ENCODE results near the gene CLIP2.
"Not testable (repeated sequence)": the region's sequence is repeated elsewhere in the genome, so short reads cannot be mapped to it uniquely, and the experiment has no call there.

The CLIP2 gene

DNA sequence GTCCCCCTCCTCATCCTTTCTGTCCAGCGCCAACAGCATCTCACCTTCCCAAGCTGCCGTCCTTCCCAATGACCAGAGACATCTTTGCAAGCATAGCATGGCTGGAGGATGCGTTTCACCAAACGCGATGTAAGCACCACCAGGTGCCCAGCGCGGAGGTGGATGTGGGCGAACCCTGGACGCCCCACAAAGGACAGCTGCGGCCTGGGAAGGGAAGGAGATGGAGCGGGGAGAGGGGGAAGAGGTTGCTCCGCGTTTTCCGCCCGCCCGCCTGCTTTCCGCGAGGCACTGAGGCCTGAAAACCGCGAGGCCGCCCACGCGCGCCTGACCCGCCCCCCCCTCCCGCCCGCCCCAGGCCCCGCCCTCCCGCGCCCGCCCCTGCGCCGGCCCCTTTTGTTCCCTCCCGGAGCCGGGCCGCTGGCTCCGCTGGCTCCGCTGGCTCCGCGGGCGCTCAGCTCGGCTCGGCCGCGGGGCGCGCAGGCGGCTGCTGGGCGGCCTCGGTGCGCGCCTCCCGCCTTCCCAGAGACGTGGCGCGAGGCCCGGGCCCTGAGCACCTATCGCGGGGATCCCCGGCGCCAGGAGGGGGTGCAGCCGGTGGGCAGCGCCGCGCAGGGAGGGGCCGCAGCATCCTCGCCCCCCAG lies at the start of gene CLIP2:
Gene CLIP2 (plus strand): TSS at position 390 of the 641 bp plus-strand sequence. CDS start 28,140 bp downstream, outside the sequence.
- peak; percentile 94 for DNase-seq (ENCODE audit: low spot score)

DNA sequence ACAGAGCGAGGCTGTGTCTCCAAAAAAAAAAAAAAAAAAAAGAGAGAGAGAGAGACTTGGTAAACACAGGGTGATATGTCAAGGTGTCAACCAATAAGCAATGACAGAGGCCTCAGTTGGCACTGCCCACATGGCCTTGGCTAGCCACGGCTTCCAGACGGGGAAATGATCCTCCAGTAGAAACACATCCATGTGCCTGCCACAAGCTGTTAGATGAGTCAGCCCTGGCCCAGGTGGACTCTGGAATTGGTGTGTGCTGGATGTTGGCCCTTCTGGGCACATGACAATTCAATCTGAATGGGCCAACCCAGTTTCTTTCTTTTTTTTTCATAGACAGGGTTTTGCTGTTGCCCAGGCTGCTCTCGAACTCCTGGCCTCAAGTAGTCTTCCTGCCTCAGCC lies 48.7 kb upstream of the CLIP2 start:
- no peak for DNase-seq (ENCODE audit: low spot score)

DNA sequence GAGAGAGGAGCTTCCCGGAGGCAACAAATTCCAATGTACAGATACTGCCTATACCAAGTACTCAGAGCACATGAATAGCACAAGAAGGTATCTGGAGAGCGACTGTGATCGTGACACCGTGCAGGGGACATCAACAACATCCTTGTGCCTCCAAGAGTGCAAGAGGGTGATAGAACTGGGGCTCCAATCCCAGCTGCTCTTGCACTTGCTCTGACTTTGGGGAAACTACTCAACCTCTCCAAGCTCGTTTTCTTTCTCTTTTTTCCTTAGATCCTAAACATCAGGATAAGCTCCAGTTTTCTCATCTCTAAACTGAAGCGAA lies 47.1 kb upstream of the CLIP2 start:
- no peak for DNase-seq (ENCODE audit: low spot score)

DNA sequence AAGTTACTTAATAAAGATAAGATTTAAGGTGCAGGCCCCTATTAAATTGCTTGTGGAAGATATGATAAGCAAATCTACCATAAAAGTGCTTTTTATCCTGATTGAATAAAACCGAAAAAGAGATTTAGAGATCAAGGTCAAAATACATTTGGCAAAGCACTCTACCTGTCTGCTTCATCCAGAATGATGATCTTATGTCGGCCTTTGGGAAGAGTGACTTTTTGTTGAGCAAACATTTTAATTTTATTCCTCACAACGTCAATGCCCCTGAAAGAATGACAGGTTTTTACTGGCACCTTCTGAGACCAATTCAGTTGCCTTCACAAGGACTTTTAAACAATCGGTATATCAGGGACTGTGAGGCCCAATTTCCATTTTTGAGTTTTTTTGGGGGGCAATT lies 42.7 kb upstream of the CLIP2 start:
- no peak for DNase-seq (ENCODE audit: low spot score)

DNA sequence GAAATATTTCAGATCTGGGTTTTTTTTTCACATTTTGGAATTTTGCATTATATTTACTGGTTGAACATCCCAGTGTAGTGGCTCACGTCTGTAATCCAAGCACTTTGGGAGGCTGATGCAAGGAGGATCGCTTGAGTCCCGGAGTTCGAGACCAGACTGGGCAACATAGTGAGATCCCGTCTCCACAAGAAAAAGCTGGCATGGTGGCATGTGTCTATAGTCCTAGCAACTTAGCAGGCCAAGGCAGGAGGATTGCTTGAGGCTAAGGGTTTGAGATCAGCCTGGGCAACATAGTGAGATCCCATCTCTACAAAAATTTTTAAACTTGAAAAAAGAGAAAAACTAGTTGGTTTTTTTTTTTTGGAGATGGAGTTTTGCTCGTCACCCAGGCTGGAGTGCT lies 41.1 kb upstream of the CLIP2 start:
- no peak for DNase-seq (ENCODE audit: low spot score)

DNA sequence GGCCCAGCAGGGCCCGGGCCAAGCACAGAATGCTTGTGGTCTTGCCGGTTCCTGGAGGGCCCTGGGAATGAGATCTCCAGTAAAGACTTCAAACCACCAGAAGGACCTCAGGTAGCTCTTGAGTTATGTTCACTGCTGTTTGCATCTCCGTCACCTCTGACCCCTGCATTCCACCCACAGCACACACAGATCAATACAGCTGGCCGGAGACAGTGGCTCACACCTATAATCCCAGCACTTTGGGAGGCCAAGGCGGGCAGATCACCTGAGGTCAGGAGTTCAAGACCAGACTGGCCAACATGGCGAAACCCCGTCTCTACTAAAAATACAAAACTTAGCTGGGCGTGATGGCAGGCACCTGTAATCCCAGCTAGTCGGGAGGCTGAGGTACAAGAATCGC lies 40.1 kb upstream of the CLIP2 start:
- DNase-seq (ENCODE audit: low spot score): not testable (repeated sequence)

DNA sequence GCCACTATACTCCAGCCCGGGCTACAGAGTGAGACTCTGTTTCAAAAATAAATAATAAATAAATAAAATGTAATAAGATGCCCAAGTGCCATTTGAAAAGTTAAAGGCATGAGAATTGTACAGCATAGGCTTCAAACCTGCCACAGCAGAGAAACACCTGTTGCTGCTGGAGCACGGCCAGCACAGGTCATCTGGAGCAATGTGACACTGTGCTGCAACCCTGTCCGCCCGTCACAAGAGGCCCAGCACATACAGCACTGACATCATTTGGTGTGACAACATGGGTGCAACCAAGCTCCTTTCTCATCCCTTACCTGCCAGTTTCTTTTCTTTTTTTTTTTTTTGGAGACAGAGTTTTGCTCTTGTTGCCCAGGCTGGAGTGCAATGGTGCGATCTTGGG lies 36.3 kb upstream of the CLIP2 start:
- DNase-seq (ENCODE audit: low spot score): no peak

DNA sequence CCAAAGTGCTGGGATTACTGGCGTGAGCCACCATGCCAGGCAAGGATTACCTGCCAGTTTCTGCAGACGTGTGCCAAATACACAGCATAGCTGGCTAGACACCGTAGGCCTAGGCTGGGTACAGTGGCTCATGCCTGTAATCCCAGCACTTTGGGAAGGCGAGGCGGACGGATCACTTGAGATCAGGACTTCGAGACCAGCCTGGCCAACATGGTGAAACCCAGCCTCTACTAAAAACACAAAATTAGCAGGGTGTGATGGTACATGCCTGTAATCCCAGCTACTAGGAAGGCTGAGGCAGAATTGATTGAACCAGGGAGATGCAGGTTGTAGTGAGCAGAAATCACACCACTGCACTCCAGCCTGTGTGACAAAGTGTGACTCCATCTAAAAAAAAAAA lies 35.9 kb upstream of the CLIP2 start:
- no peak for DNase-seq (ENCODE audit: low spot score)

DNA sequence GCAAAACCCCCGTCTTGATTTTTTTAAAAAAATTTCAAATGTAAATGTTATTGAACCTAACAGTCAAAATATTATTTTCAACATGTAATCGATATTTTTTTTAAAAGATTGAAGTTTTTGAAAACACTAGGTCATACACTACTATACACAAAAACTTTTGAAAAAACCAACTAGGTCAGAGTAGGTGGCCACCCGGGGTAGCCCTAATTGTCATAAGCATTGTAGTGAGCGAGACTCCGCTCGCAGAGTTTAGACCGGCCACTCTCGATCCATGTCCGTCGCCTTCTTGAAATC lies 35.4 kb upstream of the CLIP2 start:
- DNase-seq (ENCODE audit: low spot score): no peak

DNA sequence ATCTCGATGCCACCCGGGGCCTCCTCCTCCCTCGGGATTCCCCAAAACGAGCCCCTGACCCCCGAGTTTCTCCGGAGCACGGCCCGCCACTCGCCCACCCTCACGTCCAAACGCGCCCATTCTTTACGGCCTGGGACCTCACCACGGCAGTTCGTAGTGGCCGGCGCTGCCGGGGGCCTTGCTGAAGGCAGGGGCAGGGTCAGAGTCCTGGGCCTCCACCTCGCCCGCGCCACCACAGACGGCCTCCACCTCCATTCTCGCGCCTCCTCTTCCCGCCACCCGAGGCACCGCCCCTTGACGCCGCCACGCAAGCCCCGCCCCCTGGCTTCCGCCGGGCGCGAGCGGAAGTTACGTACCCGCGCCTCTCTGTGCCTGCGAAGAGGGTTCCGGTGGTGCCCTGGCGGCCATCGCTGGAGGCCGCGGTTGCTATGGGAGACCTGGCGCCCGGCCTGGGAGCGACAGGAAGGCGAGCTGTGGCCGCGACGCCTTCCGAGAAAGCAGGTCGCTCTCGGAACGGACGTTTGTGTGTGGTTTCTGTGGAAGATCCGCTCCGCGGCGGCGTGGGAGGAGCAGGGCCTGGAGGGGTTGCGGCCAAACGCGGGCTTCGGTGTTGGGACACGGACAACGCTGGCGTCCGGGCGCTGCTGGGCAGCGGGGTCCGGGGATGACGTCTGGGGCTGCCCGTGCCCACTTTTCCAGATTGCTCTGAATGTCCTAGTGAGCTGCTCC lies 34.9 kb upstream of the CLIP2 start, which contains the start of gene RFC2:
Gene RFC2 (minus strand): TSS at position 271 of the 729 bp plus-strand sequence. CDS start 16 bp downstream, at position 255.
- peak; percentile 100 for DNase-seq (ENCODE audit: low spot score)

DNA sequence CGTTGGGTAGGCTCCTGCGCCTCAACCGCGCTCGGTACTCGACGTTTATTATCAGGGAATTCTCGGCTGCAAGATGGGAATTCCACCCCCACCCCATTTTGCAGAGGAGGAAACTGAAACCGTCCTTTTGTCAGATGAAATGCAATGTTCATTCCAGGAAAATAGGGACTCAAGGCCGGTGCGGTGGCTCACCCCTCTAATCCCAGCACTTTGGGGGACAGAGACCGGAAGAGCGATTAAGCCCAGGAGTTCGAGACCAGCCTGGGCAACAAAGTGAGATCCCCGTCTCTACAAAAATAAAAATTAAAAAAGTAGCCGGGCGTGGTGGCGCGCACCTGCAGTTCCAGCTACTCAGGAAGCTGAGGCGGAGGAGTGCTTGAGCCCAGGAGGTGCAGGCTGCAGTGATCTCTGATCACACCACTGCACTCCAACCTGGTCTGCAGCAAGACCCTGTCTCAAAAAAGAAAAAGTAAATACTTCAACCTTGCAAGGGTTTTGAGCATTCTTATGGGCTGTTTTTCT lies 34.3 kb upstream of the CLIP2 start:
- DNase-seq (ENCODE audit: low spot score): no peak

DNA sequence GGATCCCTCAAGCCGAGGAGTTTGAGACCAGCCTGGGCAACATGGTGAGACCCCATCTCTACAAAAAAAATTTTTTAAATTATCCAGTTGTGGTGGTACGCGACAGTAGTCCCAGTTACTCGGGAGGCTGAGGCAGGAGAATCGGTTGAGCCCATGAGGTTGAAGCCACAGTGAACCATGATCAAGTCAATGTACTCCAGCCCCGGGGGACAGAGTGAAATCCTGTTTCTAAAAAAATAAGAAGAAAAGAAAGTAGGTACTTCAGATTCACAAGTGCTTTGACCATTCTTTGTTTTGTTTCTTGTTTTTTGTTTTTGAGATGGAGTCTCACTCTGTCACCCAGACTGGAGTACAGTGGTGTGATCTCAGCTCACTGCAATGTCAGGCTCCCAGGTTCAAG lies 33.7 kb upstream of the CLIP2 start:
- DNase-seq (ENCODE audit: low spot score): not testable (repeated sequence)

DNA sequence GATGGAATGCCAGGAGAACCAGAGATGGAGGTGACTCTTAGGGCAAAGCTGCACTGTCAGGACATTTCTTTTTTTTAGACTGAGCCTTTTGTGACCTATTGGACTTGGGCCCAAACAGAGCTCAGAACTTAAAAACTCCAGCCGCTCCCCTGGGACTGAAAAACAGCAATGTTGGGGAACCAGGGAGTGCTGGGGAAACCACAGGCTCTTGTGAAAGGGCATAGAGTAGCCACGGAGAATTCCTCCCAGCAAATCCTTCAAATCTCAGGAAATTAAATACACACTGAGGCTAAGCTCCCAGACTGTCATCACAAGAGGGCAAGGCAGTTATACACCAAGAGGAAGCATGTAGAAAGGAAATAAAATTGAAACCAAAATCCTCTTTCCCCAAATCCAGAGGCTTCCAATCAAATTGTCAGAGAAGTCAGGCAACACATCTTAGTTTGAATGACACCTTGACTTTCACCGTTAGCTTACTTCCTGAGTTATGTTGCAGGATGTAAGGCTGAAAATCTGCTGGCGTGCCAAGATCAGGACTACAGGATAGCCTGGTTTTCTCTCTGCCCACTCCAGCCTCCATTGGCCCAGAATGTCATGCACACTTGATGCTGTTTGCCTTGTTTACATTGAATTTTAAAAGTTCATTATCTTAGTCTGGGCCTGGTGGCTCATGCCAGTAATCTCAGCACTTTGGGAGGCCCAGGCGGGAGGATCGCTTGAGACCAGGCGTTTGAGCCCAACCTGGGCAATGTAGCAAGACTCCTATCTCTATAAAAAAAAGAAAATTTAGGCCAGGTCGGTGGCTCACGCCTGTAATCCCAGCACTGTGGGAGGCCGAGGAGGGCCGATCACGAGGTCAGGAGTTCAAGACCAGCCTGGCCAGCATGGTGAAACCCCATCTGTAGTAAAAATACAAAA lies 32.5 kb upstream of the CLIP2 start:
- DNase-seq (ENCODE audit: low spot score): no peak

DNA sequence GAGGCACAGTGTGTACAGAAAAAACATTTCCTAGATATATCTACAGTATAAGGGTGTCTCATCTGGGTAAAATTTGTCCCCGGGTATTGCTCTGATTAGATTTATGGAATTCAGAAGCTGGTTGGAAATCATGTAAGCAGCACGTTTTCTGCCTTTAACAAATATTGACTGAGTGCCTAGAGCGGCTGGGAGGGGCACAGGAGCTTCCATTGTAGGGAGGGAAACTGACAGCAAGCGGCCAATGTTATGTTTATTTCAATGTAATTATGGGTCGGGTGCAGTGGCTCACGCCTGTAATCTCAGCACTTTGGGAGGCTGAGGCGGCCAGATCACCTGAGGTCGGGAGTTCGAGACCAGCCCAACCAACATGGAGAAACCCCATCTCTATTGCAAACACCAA lies 30.6 kb upstream of the CLIP2 start:
- DNase-seq (ENCODE audit: low spot score): no peak

DNA sequence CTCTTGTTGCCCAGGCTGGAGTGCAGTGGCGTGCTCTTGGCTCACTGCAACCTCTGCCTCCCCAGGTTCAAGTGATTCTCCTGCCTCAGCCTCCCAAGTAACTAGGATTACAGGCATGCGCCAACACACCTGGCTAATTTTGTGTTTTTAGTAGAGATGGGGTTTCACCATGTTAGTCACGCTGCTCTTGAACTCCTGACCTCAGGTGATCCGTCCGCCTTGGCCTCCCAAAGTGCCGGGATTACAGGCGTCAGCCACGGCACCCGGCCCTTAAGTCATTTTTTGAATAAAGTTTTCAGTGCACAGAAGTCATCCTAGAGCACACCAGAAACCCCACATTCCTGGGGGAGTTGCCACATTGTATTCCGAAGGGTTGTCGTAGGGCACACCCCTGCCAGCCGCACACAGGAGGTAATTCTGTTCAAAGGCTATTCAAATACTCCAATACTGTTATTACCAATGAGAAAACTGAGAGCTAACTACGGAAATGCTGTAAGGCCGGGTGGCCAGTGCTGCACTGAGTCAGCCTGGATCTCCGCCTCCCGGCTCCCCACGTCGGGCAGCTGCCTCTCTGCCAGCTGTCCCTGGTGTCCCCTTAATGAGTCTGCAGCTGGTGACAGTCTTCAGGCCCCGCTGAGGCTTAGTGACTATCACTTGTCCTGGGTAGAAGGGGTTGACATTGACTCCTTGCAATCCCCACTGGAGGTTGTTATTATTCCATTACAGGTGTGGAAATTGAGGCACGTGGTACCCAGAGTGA lies 26.4 kb upstream of the CLIP2 start:
- DNase-seq (ENCODE audit: low spot score): no peak

DNA sequence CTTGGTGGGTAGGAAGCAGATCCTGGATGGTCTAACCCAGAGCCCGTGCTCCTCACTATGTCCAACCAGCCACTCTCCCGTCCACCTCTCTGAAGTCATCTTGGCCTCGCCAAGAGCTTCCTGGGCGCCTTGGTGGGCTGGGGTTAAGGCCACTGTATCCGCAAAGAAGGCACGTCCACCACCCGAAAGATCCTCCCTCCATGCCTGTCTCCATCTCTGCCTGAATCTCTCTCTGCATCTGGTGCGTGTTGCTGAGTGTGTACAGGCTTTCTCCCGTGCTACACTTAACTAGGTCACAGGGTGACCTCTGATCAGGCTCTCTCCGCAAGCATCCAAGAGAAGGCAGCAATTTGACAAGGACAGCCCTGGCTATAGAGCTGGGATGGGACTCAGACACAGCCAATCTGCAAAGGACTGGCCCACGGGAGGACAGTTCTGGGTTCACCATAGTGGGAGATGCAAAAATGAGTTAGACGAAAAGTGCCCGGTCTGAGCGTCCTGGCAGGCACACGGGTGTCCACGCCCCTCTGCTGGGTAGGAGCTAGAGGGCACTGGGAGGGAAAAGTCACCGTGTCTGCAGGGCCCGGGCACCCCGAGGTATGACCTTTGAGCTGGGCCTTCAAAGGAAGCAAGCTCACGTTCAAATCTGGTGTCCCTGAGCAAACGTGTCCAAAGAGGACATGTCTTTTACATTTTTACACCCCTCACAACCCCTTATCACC lies 25.6 kb upstream of the CLIP2 start:
- no peak for DNase-seq (ENCODE audit: low spot score)

DNA sequence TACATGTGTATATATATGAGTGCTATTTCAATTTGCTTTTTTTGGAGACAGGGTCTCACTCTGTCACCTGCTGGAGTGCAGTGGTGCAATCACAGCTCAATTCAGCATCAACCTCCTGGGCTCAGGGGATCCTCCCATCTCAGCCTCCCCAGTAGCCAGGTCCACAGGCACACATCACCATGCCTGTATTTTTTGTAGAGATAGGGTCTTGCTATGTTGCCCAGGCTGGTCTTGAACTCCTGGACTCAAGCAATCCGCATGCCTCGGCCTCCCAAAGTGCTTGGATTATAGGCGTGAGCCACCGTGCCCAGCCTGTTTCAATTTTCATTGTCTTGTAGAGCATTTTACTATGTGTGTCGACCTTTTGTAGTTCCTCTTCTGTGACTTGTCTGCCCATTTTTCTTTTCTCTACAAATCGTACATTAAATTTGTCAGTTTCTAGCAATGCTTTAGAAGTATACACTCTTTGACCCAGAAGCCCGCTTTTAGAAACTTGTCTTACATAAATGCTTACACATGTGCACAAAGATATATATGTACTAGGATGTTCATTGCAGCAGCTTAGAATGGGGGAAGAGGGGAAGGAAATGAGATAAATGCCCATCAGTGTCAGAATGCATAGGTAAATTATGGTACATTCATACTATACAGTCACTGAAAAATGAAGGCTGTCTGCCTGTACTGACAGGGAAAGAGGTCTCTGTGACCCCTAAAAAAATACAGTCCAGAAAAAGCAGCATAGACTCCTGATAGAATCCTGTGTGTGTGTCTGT lies 22.8 kb upstream of the CLIP2 start:
- DNase-seq (ENCODE audit: low spot score): no peak

DNA sequence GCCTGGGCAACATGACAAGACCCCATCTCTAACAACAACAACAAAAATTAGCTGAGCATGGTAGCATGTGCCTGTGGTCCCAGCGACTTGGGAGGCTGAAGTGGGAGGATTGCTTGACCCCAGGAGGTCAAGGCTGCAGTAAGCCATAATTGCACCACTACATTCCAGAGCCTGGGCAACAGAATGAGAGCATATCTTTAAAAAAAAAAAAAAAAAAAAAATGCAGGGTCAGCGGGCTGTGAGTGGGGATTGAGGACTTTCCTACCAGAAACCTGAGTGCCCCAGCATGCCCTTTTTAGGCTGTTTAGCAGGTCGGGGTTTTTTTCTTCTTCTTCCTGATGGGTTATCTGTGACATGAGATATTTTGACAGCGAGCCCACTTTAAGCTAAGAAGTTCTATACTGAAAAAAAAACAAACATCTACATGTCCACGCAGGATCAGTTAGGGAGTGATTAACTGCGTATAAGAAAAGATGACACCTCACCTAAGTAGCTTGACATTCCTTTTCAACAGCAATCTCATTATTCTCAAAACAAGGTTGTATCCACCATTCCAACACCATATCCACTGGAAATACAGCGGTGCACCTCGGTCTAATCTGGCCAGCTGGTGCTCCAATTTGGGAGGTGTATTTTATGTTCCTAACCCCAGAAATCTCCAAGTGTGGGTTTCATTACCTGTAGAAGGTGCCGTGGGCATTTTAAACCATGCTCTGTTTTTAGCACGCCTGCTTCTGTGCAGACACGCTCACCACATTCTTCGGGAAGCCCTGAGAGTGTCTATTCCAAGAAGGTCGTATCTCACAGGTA lies 21.2 kb upstream of the CLIP2 start:
- DNase-seq (ENCODE audit: low spot score): no peak

DNA sequence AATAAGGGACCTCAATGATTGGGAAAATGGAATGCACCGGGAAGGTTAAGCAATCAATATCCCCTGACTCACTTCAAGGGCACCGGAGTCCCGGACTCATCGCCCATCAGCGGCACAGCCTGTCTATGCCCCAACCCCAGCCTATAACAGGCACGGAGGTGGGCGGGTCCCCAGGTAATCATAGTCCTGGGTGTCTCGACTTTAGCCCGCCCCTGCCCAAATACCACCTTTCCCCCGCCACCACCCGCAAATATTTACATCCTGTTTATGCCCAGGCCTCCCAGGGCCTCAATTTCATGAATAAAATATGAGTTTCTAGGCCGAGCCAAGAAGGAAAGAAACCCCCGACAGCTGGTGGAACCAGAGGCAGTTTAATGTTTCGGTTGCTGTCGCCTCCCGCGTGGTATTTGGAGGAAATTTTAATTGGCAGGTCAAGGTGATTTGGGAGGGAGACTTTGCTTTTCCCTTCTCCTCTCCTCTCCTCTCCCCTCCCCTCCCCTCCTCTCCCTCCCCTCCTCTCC lies 19.4 kb upstream of the CLIP2 start:
- DNase-seq (ENCODE audit: low spot score): no peak

Data from left forelimb (tissue), 1 donor.